GM23338 (cell line): ENCODE data around the gene ATG7. TPM values are rescaled to one million over a fixed set of nuclear protein-coding genes. Genes with fewer than 3 reads are reported as not detected.

Experiments used
- ATAC-seq: fragments of 200-7000 bp; cut with Tn5 transposase; 3 replicates; pipeline ENCODE4 v1.9.1; 2020
- DNase-seq: peaks from one replicate; pipeline ENCODE4 v3.0.0-alpha.2; 2015; ENCODE audit warnings: low spot score
- H2AFZ ChIP-seq: fragments of 200-600 bp; sonication (generic); 2 replicates; pipeline ENCODE4 v1.8.0; 2016; ENCODE audit warnings: antibody characterized with exemption, mild to moderate bottlenecking, moderate library complexity
- H3F3A ChIP-seq: fragments of 200-600 bp; sonication (generic); replicated peaks from 2 replicates; pipeline ENCODE4 v1.8.0; 2017; ENCODE audit warnings: antibody characterized with exemption, mixed run types, low read depth
- H3K27ac ChIP-seq: fragments of 200-600 bp; sonication (generic); 2 replicates; pipeline ENCODE4 v1.6.1; 2016; ENCODE audit warnings: low read depth
- H3K27me3 ChIP-seq: fragments of 200-600 bp; sonication (generic); 2 replicates; pipeline ENCODE4 v1.8.0; 2016; ENCODE audit warnings: mild to moderate bottlenecking, mixed run types, moderate library complexity; ENCODE audit not compliant: insufficient read depth
- H3K36me3 ChIP-seq: fragments of 200-600 bp; sonication (generic); 2 replicates; pipeline ENCODE4 v1.8.0; 2016; ENCODE audit warnings: mild to moderate bottlenecking; ENCODE audit not compliant: insufficient read depth
- H3K4me1 ChIP-seq: fragments of 200-600 bp; sonication (generic); 2 replicates; pipeline ENCODE4 v1.8.0; 2016; ENCODE audit warnings: mild to moderate bottlenecking, moderate library complexity; ENCODE audit not compliant: insufficient read depth
- H3K4me2 ChIP-seq: fragments of 200-600 bp; sonication (generic); 2 replicates; pipeline ENCODE4 v1.7.1; 2017; ENCODE audit warnings: mixed run types
- H3K4me3 ChIP-seq: fragments of 200-600 bp; sonication (generic); 2 replicates; pipeline ENCODE4 v1.6.1; 2016; ENCODE audit warnings: mixed run types
- H3K79me2 ChIP-seq: fragments of 200-600 bp; sonication (generic); replicated peaks from 2 replicates; pipeline ENCODE4 v1.8.0; 2017; ENCODE audit warnings: mild to moderate bottlenecking; ENCODE audit not compliant: insufficient read depth
- H3K9me2 ChIP-seq: fragments of 200-600 bp; sonication (generic); 2 replicates; pipeline ENCODE4 v1.8.0; 2017; ENCODE audit not compliant: insufficient read depth
- H4K20me1 ChIP-seq: fragments of 200-600 bp; sonication (generic); replicated peaks from 2 replicates; pipeline ENCODE4 v1.8.0; 2017; ENCODE audit warnings: mild to moderate bottlenecking; ENCODE audit not compliant: insufficient read depth
- H3K27ac Mint-ChIP-seq: 2 replicates; pipeline ENCODE4 v1.8.0; 2020; ENCODE audit warnings: inconsistent platforms, mild to moderate bottlenecking, moderate library complexity, mixed read lengths
- H3K27me3 Mint-ChIP-seq: 3 replicates; pipeline ENCODE4 v1.8.0; 2022; ENCODE audit warnings: low read depth, mild to moderate bottlenecking, moderate library complexity, mixed read lengths, inconsistent platforms; ENCODE audit not compliant: insufficient read depth, poor library complexity
- H3K36me3 Mint-ChIP-seq: 3 replicates; pipeline ENCODE4 v1.8.0; 2021; ENCODE audit warnings: low read depth, mild to moderate bottlenecking, inconsistent platforms, moderate library complexity, mixed read lengths
- H3K4me1 Mint-ChIP-seq: 3 replicates; pipeline ENCODE4 v1.8.0; 2020; ENCODE audit warnings: mild to moderate bottlenecking, inconsistent platforms, mixed read lengths
- H3K4me3 Mint-ChIP-seq: 3 replicates; pipeline ENCODE4 v1.8.0; 2021; ENCODE audit warnings: moderate library complexity, mild to moderate bottlenecking, inconsistent platforms, mixed read lengths
- H3K9me3 Mint-ChIP-seq: 3 replicates; pipeline ENCODE4 v1.8.0; 2020; ENCODE audit warnings: moderate library complexity, mild to moderate bottlenecking, inconsistent platforms, mixed read lengths
- CREB1 ChIP-seq: fragments of 250-450 bp; sonication (Bioruptor Pico); IDR thresholded peaks from 2 replicates; pipeline ENCODE4 v1.5.0; 2020; ENCODE audit warnings: low read depth, mild to moderate bottlenecking, moderate library complexity
- EZH2 ChIP-seq: fragments of 200-600 bp; sonication (generic); IDR thresholded peaks from one replicate; pipeline ENCODE4 v1.8.0; 2017; ENCODE audit warnings: antibody characterized with exemption, mild to moderate bottlenecking, low read depth; ENCODE audit not compliant: unreplicated experiment
- EZH2phosphoT487 ChIP-seq: fragments of 200-600 bp; sonication (generic); IDR thresholded peaks from one replicate; pipeline ENCODE4 v1.8.1; 2018; ENCODE audit warnings: antibody characterized with exemption; ENCODE audit not compliant: unreplicated experiment
- JUNB ChIP-seq: IDR thresholded peaks from one replicate; pipeline ENCODE4 v1.6.1; 2016; ENCODE audit warnings: antibody characterized with exemption; ENCODE audit not compliant: unreplicated experiment
- NANOG ChIP-seq: IDR thresholded peaks from 2 replicates; pipeline ENCODE4 v1.6.1; 2016; ENCODE audit warnings: antibody characterized with exemption, borderline replicate concordance
- POLR2AphosphoS5 ChIP-seq: IDR thresholded peaks from 2 replicates; pipeline ENCODE4 v1.6.1; 2016; ENCODE audit warnings: antibody characterized with exemption, low read depth
- STAT1 ChIP-seq: IDR thresholded peaks from one replicate; pipeline ENCODE4 v1.6.1; 2016; ENCODE audit warnings: antibody characterized with exemption; ENCODE audit not compliant: unreplicated experiment
- ZNF114 ChIP-seq: fragments of 250-450 bp; sonication (Bioruptor Pico); IDR thresholded peaks from 2 replicates; pipeline ENCODE4 v1.5.0; 2020; ENCODE audit warnings: mild to moderate bottlenecking, moderate library complexity
- ZNF331 ChIP-seq: fragments of 250-450 bp; sonication (Bioruptor Pico); IDR thresholded peaks from 2 replicates; pipeline ENCODE4 v1.5.0; 2020; ENCODE audit warnings: low read depth, mild to moderate bottlenecking, moderate library complexity
- ZNF462 ChIP-seq: fragments of 250-450 bp; sonication (Bioruptor Pico); IDR thresholded peaks from 2 replicates; pipeline ENCODE4 v1.5.0; 2020; ENCODE audit warnings: mild to moderate bottlenecking, moderate library complexity
- polyA plus RNA-seq: library from polyadenylated mRNA; unstranded; fragments of >200 nt; fragmentation: Nextera tagmentation; extraction: Ambion mirVana; gene quantifications from 2 replicates; pipeline ENCODE4 v1.2.1, GENCODE V29; 2016
- total RNA-seq: library from RNA; depleted of rRNA; stranded (reverse); fragments of >200 nt; shearing (Covaris generic); gene quantifications from 2 replicates; pipeline ENCODE4 v1.2.3, GENCODE V29; 2014
- TF ChIP-seq, protein P1 (sequence below): IDR thresholded peaks from one replicate; pipeline ENCODE4 v1.6.1; 2018; ENCODE audit warnings: antibody characterized with exemption; ENCODE audit not compliant: unreplicated experiment
- TF ChIP-seq, protein P2 (sequence below): IDR thresholded peaks from 2 replicates; pipeline ENCODE4 v1.6.1; 2016; ENCODE audit warnings: antibody characterized with exemption
- TF ChIP-seq, protein P3 (sequence below), 2 experiments: fragments of 200-600 bp in 1 of 2; sonication (generic) in 1 of 2; conservative IDR thresholded peaks; 2 replicates each; pipeline versions ENCODE4 v1.5.1 to v1.6.1; 2016 to 2017; ENCODE audit warnings: antibody characterized with exemption in 2 of 2, low read depth in 2 of 2, mild to moderate bottlenecking in 2 of 2, moderate library complexity in 1 of 2

The ATG7 gene
- total and polyA plus RNA-seq, 2 experiments from 2014 or later, result 16.2 to 36.7 TPM

- Histone ChIP-seq H3K79me2 (peaks cover 76% of the 10 kb centered on the region), H3K36me3 (no peaks in the 10 kb centered on the region; the same call in 1 of the 2 replicates), H3K4me2 (peak overlapping the region; percentile 70), H3K27ac (peak overlapping the region; percentile 94), H2AFZ (no peak overlapping the region), H3K4me3 (no peak overlapping the region; the same call in 1 of the 2 replicates), H3K9me2 (no peaks in the 10 kb centered on the region), H3K4me1 (peaks cover 47% of the 10 kb centered on the region), H3K27me3 (no peaks in the 10 kb centered on the region), H3F3A (no peaks in the 10 kb centered on the region), H4K20me1 (peaks cover 9% of the 10 kb centered on the region; the same call in 1 of the 2 replicates)
- peaks cover 10% of the 10 kb centered on the region; the same call in 1 of the 3 replicates for H3K9me3 Mint-ChIP-seq
- ATAC-seq, result peak; percentile 77
- peak overlapping the region; percentile 96 for H3K27ac Mint-ChIP-seq
- H3K27me3 Mint-ChIP-seq, result peaks cover 5% of the 10 kb centered on the region
- TF ChIP-seq ZNF331 (CRISPR knock-in tag), result no peak
- TF ChIP-seq, protein P1, sequence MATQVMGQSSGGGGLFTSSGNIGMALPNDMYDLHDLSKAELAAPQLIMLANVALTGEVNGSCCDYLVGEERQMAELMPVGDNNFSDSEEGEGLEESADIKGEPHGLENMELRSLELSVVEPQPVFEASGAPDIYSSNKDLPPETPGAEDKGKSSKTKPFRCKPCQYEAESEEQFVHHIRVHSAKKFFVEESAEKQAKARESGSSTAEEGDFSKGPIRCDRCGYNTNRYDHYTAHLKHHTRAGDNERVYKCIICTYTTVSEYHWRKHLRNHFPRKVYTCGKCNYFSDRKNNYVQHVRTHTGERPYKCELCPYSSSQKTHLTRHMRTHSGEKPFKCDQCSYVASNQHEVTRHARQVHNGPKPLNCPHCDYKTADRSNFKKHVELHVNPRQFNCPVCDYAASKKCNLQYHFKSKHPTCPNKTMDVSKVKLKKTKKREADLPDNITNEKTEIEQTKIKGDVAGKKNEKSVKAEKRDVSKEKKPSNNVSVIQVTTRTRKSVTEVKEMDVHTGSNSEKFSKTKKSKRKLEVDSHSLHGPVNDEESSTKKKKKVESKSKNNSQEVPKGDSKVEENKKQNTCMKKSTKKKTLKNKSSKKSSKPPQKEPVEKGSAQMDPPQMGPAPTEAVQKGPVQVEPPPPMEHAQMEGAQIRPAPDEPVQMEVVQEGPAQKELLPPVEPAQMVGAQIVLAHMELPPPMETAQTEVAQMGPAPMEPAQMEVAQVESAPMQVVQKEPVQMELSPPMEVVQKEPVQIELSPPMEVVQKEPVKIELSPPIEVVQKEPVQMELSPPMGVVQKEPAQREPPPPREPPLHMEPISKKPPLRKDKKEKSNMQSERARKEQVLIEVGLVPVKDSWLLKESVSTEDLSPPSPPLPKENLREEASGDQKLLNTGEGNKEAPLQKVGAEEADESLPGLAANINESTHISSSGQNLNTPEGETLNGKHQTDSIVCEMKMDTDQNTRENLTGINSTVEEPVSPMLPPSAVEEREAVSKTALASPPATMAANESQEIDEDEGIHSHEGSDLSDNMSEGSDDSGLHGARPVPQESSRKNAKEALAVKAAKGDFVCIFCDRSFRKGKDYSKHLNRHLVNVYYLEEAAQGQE, result no peak
- no peak for TF ChIP-seq STAT1
- TF ChIP-seq JUNB, result no peak
- TF ChIP-seq EZH2, result no peak
- TF ChIP-seq POLR2AphosphoS5, result no peak
- no peak for TF ChIP-seq CREB1
- no peak for TF ChIP-seq ZNF114 (CRISPR knock-in tag)
- no peak for TF ChIP-seq ZNF462 (CRISPR knock-in tag)
- TF ChIP-seq, protein P2, sequence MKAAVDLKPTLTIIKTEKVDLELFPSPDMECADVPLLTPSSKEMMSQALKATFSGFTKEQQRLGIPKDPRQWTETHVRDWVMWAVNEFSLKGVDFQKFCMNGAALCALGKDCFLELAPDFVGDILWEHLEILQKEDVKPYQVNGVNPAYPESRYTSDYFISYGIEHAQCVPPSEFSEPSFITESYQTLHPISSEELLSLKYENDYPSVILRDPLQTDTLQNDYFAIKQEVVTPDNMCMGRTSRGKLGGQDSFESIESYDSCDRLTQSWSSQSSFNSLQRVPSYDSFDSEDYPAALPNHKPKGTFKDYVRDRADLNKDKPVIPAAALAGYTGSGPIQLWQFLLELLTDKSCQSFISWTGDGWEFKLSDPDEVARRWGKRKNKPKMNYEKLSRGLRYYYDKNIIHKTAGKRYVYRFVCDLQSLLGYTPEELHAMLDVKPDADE, result no peak
- TF ChIP-seq NANOG, result no peak
- no peak for TF ChIP-seq EZH2phosphoT487
- TF ChIP-seq, protein P3, sequence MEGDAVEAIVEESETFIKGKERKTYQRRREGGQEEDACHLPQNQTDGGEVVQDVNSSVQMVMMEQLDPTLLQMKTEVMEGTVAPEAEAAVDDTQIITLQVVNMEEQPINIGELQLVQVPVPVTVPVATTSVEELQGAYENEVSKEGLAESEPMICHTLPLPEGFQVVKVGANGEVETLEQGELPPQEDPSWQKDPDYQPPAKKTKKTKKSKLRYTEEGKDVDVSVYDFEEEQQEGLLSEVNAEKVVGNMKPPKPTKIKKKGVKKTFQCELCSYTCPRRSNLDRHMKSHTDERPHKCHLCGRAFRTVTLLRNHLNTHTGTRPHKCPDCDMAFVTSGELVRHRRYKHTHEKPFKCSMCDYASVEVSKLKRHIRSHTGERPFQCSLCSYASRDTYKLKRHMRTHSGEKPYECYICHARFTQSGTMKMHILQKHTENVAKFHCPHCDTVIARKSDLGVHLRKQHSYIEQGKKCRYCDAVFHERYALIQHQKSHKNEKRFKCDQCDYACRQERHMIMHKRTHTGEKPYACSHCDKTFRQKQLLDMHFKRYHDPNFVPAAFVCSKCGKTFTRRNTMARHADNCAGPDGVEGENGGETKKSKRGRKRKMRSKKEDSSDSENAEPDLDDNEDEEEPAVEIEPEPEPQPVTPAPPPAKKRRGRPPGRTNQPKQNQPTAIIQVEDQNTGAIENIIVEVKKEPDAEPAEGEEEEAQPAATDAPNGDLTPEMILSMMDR (conservative IDR thresholded peaks at IDR 0.05; ENCODE audit: low read depth in 2 of 2), result no peak
- DNase-seq, result peak; percentile 72
- peaks cover 57% of the 10 kb centered on the region for H3K4me1 Mint-ChIP-seq
- peaks cover 47% of the 10 kb centered on the region for H3K36me3 Mint-ChIP-seq
- peak overlapping the region; percentile 33; the same call in 2 of the 3 replicates for H3K4me3 Mint-ChIP-seq
These were observed 328.5 kb downstream of the ATG7 start for GRCh38 chr3:11600501-11601282.
